A549 (cell line): ENCODE measurements around the gene PRKAR1B.

Experiments used
- CTCF ChIP-seq: fragments of >200 bp; sonication (Bioruptor Twin); formaldehyde crosslinking; IDR thresholded peaks from 3 replicates; pipeline ENCODE4 v1.5.1; 2016
- GATA3 ChIP-seq: IDR thresholded peaks from 2 replicates; pipeline ENCODE4 v1.6.1; 2012; ENCODE audit warnings: borderline replicate concordance
- HDAC2 ChIP-seq: fragments of 200-600 bp; sonication (generic); IDR thresholded peaks from 2 replicates; pipeline ENCODE4 v1.6.1; 2016
- MYC ChIP-seq: IDR thresholded peaks from 2 replicates; pipeline ENCODE4 v1.6.1; 2012; ENCODE audit warnings: mild to moderate bottlenecking, inconsistent platforms, low read length, improper control_type of control experiment, borderline replicate concordance
- POLR2AphosphoS2 ChIP-seq: conservative IDR thresholded peaks from 2 replicates; pipeline ENCODE4 v1.6.1; 2012; ENCODE audit warnings: low read length, improper control_type of control experiment, inconsistent platforms

DNA sequence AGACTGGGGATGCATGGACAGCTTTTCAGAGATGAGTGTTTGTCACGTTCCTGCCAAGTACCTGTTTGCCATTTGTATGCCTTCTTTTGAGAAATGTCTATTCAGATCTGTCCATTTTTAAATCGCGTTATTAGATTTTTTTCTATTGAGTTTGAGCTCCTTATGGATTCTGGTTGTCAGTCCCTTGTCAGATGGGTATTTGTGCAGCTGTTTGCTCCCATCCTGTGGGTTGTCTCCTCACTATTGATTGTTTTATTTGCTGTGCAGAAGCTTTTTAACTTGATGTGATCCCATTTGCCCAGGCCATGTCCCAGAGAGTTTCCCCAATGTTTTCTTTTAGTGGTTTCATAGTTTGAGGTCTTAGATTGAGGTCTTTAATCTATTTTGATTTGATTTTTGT, 5.5 kb upstream of the PRKAR1B start:
- TF ChIP-seq CTCF (no peak), POLR2AphosphoS2 (no peak), GATA3 (no peak), MYC (no peak), HDAC2 (no peak)
